Hepatocyte (in vitro differentiated cells): Measurements from ENCODE around the gene XYLB.

ENCODE experiments used
- EZH2 ChIP-seq: fragments of 200-600 bp; sonication (generic); IDR thresholded peaks from 2 replicates; pipeline ENCODE4 v1.6.1; 2016; ENCODE audit warnings: antibody characterized with exemption, mild to moderate bottlenecking, borderline replicate concordance
- EZH2phosphoT487 ChIP-seq: fragments of 200-600 bp; sonication (generic); IDR thresholded peaks from one replicate; pipeline ENCODE4 v1.6.1; 2018; ENCODE audit warnings: antibody characterized with exemption, mild to moderate bottlenecking, low read depth, moderate library complexity; ENCODE audit not compliant: unreplicated experiment, severe bottlenecking
- TF ChIP-seq, protein P1 (sequence below): fragments of 200-600 bp; sonication (generic); IDR thresholded peaks from 2 replicates; pipeline ENCODE4 v1.5.1; 2016; ENCODE audit warnings: antibody characterized with exemption, mild to moderate bottlenecking; ENCODE audit not compliant: poor library complexity

DNA sequence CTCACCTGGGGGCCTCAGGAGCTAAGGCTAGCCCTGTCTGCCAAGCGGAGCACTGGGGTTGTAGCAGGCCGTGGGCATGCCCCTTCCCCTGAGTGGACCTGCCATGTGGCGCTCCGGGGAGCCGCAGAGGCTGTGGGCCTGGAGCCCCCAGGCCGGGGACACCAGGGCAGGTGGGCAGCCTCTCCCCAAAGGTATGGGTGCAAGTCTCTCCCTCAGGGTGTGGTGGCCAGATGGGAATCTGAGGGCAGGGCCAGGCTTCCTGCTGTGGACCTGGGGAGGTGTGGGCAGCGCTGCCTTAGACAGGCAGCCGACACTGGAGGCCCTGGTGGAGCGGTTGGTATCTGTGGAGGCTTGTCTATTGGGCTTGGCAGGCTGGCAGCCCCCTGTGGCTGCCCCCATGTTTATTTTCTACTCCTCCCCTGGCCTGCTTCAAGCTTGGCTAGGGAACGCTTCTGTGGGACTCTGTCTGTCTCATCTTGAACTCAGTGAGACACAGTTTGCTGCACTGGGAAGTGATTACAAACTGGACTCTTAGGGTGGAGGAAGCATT is 113.0 kb downstream of the XYLB start:
- TF ChIP-seq, protein P1, sequence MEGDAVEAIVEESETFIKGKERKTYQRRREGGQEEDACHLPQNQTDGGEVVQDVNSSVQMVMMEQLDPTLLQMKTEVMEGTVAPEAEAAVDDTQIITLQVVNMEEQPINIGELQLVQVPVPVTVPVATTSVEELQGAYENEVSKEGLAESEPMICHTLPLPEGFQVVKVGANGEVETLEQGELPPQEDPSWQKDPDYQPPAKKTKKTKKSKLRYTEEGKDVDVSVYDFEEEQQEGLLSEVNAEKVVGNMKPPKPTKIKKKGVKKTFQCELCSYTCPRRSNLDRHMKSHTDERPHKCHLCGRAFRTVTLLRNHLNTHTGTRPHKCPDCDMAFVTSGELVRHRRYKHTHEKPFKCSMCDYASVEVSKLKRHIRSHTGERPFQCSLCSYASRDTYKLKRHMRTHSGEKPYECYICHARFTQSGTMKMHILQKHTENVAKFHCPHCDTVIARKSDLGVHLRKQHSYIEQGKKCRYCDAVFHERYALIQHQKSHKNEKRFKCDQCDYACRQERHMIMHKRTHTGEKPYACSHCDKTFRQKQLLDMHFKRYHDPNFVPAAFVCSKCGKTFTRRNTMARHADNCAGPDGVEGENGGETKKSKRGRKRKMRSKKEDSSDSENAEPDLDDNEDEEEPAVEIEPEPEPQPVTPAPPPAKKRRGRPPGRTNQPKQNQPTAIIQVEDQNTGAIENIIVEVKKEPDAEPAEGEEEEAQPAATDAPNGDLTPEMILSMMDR, result no peak
- TF ChIP-seq EZH2phosphoT487 (no peak), EZH2 (no peak)
